H9 (cell line): ENCODE data around the gene CRYAB. TPM values are rescaled to one million over a fixed set of nuclear protein-coding genes. Genes with fewer than 3 reads are reported as not detected.
"Not testable (repeated sequence)": the region's sequence is repeated elsewhere in the genome, so short reads cannot be mapped to it uniquely, and the experiment has no call there.

ENCODE experiments used
- DNase-seq: peaks from one replicate; pipeline ENCODE4 v3.0.0-alpha.2; 2017
- H2AFZ ChIP-seq: one replicate; pipeline ENCODE4 v1.6.1; 2013; ENCODE audit warnings: mild to moderate bottlenecking, low read length, control low read depth, moderate library complexity
- H2AK5ac ChIP-seq: 2 replicates; pipeline ENCODE4 v1.6.1; 2013; ENCODE audit warnings: low read length, control low read depth, mixed read lengths; ENCODE audit not compliant: insufficient read length
- H2BK120ac ChIP-seq: one replicate; pipeline ENCODE4 v1.6.1; 2013; ENCODE audit warnings: low read depth, mild to moderate bottlenecking, low read length, control low read depth, inconsistent platforms; ENCODE audit not compliant: poor library complexity, severe bottlenecking
- H2BK12ac ChIP-seq: 2 replicates; pipeline ENCODE4 v1.6.1; 2013; ENCODE audit warnings: low read length, control low read depth, mixed read lengths, low read depth; ENCODE audit not compliant: insufficient read length
- H2BK15ac ChIP-seq: 2 replicates; pipeline ENCODE4 v1.6.1; 2013; ENCODE audit warnings: low read depth, low read length, control low read depth
- H2BK20ac ChIP-seq: one replicate; pipeline ENCODE4 v1.6.1; 2013; ENCODE audit warnings: low read depth, mild to moderate bottlenecking, low read length, control low read depth, inconsistent platforms; ENCODE audit not compliant: poor library complexity, severe bottlenecking
- H2BK5ac ChIP-seq: 2 replicates; pipeline ENCODE4 v1.6.1; 2013; ENCODE audit warnings: low read length, control low read depth, mixed read lengths; ENCODE audit not compliant: insufficient read length
- H3K14ac ChIP-seq: 2 replicates; pipeline ENCODE4 v1.6.1; 2013; ENCODE audit warnings: low read length, control low read depth; ENCODE audit not compliant: insufficient read depth
- H3K18ac ChIP-seq: 2 replicates; pipeline ENCODE4 v1.6.1; 2013; ENCODE audit warnings: low read depth, mild to moderate bottlenecking, mixed read lengths, low read length, control low read depth; ENCODE audit not compliant: insufficient read length
- H3K23ac ChIP-seq: 2 replicates; pipeline ENCODE4 v1.6.1; 2013; ENCODE audit warnings: low read length, control low read depth, mixed read lengths, low read depth; ENCODE audit not compliant: insufficient read length
- H3K23me2 ChIP-seq: 2 replicates; pipeline ENCODE4 v1.6.1; 2013; ENCODE audit warnings: low read depth, mild to moderate bottlenecking, mixed read lengths, low read length, control low read depth; ENCODE audit not compliant: insufficient read length, poor library complexity, severe bottlenecking
- H3K27ac ChIP-seq: 2 replicates; pipeline ENCODE4 v1.5.1; 2013; ENCODE audit warnings: low read length, control low read depth, mixed read lengths, low read depth; ENCODE audit not compliant: insufficient read length
- H3K27me3 ChIP-seq: 2 replicates; pipeline ENCODE4 v1.6.1; 2013; ENCODE audit warnings: low read length, control low read depth, inconsistent platforms; ENCODE audit not compliant: insufficient read depth
- H3K4ac ChIP-seq: 2 replicates; pipeline ENCODE4 v1.6.1; 2013; ENCODE audit warnings: low read depth, mild to moderate bottlenecking, control low read depth, inconsistent platforms, low read length, moderate library complexity
- H3K4me1 ChIP-seq: 2 replicates; pipeline ENCODE4 v1.6.1; 2013; ENCODE audit warnings: low read length, control low read depth, inconsistent platforms; ENCODE audit not compliant: insufficient read depth
- H3K4me2 ChIP-seq: 2 replicates; pipeline ENCODE4 v1.6.1; 2013; ENCODE audit warnings: low read length, control low read depth, mixed read lengths; ENCODE audit not compliant: insufficient read length, insufficient read depth
- H3K56ac ChIP-seq: 2 replicates; pipeline ENCODE4 v1.6.1; 2013; ENCODE audit warnings: low read depth, mild to moderate bottlenecking, mixed read lengths, low read length, control low read depth; ENCODE audit not compliant: insufficient read length
- H3K79me1 ChIP-seq: 2 replicates; pipeline ENCODE4 v1.6.1; 2013; ENCODE audit warnings: low read depth, mild to moderate bottlenecking, moderate library complexity, low read length, control low read depth, inconsistent platforms; ENCODE audit not compliant: insufficient read depth, poor library complexity, severe bottlenecking
- H3K79me2 ChIP-seq: 2 replicates; pipeline ENCODE4 v1.6.1; 2013; ENCODE audit warnings: low read length, control low read depth, inconsistent platforms; ENCODE audit not compliant: insufficient read depth
- H3K9ac ChIP-seq: 2 replicates; pipeline ENCODE4 v1.6.1; 2013; ENCODE audit warnings: low read length, control low read depth, mixed read lengths; ENCODE audit not compliant: insufficient read length; ENCODE audit errors: extremely low read depth
- H3K9me3 ChIP-seq: one replicate; pipeline ENCODE4 v1.6.1; 2013; ENCODE audit warnings: low read depth, low read length, inconsistent platforms; ENCODE audit not compliant: control insufficient read depth
- H3T11ph ChIP-seq: one replicate; pipeline ENCODE4 v1.6.1; 2013; ENCODE audit warnings: mild to moderate bottlenecking, low read length, control low read depth, inconsistent platforms
- H4K20me1 ChIP-seq: one replicate; pipeline ENCODE4 v1.6.1; 2013; ENCODE audit not compliant: control insufficient read depth, insufficient read length, insufficient read depth
- H4K5ac ChIP-seq: 2 replicates; pipeline ENCODE4 v1.6.1; 2013; ENCODE audit warnings: low read depth, mild to moderate bottlenecking, mixed read lengths, low read length, control low read depth; ENCODE audit not compliant: insufficient read length
- H4K8ac ChIP-seq: replicated peaks from 2 replicates; pipeline ENCODE4 v1.6.1; 2013; ENCODE audit warnings: low read length, control low read depth, mixed read lengths, low read depth; ENCODE audit not compliant: insufficient read length
- H4K91ac ChIP-seq: 2 replicates; pipeline ENCODE4 v1.6.1; 2013; ENCODE audit warnings: low read depth, mild to moderate bottlenecking, moderate library complexity, mixed read lengths, low read length, control low read depth; ENCODE audit not compliant: insufficient read length
- H3K27ac Mint-ChIP-seq, 3 experiments: 2 replicates in 2 of 3; 3 replicates in 1 of 3; pipeline ENCODE4 v1.8.0; 2020 to 2021; ENCODE audit warnings: mixed read lengths in 3 of 3, mild to moderate bottlenecking in 1 of 3, moderate library complexity in 1 of 3
- H3K27me3 Mint-ChIP-seq: 2 replicates; pipeline ENCODE4 v1.8.0; 2021; ENCODE audit warnings: low read depth, mild to moderate bottlenecking, moderate library complexity, mixed read lengths
- H3K36me3 Mint-ChIP-seq, 3 experiments: 2 replicates in 2 of 3; 3 replicates in 1 of 3; pipeline ENCODE4 v1.8.0; 2020 to 2021; ENCODE audit warnings: low read depth in 3 of 3, mixed read lengths in 3 of 3; ENCODE audit not compliant: insufficient read depth in 1 of 3
- H3K4me1 Mint-ChIP-seq, 2 experiments: 2 replicates each; pipeline ENCODE4 v1.8.0; 2020; ENCODE audit warnings: mixed read lengths in 2 of 2
- H3K4me3 Mint-ChIP-seq, 2 experiments: 2 replicates in 1 of 2; 3 replicates in 1 of 2; pipeline ENCODE4 v1.8.0; 2020 to 2021; ENCODE audit warnings: mild to moderate bottlenecking in 2 of 2, mixed read lengths in 2 of 2, moderate library complexity in 1 of 2
- H3K9me3 Mint-ChIP-seq, 2 experiments: 2 replicates in 1 of 2; 3 replicates in 1 of 2; pipeline ENCODE4 v1.8.0; 2020; ENCODE audit warnings: mild to moderate bottlenecking in 2 of 2, mixed read lengths in 2 of 2, moderate library complexity in 1 of 2
- WGBS: extraction: QIAGEN DNeasy Blood & Tissue Kit; methylation state at CpG from one replicate; pipeline ENCODE4 v1.1.7; 2013; ENCODE audit warnings: missing lambda C conversion rate, low lambda C conversion rate, mixed read lengths; ENCODE audit not compliant: insufficient read length; ENCODE audit errors: extremely low coverage; 5-methylcytosine and 5-hydroxymethylcytosine counted together
- total RNA-seq: library from RNA; stranded (reverse); gene quantifications from 2 replicates; pipeline ENCODE4 v1.2.1, GENCODE V29; 2021
- TF ChIP-seq, protein P1 (sequence below): fragments of 200-600 bp; sonication (generic); conservative IDR thresholded peaks from 3 replicates; pipeline ENCODE4 v1.8.0; 2021; ENCODE audit warnings: antibody characterized with exemption, mild to moderate bottlenecking

The CRYAB gene
- total RNA-seq, 1 experiment from 2014 or later = not detected

DNA sequence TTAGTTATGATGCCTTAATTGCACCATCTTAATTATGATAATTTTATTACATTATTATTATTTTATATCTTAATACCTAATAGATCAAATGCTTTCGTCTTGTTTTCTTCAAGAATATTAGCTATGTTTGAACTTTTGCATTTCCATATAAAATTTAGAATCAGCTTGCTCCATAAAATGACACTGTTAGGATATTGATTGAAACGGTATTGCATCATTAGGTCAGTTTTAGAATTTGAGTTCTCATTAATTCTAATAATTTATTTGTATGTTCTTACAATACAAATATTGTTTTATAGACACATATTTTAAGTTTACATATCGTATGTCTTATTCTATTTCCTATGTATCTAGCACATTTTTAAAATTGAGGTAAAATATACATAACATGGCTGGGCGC, 25.5 kb downstream of the CRYAB start:
- Mint-ChIP-seq H3K27ac (no peak overlapping the region), H3K4me3 (no peak overlapping the region), H3K36me3 (no peaks in the 10 kb centered on the region), H3K4me1 (no peaks in the 10 kb centered on the region), H3K27me3 (no peaks in the 10 kb centered on the region; the same call in none of the 2 replicates), H3K9me3 (no peaks in the 10 kb centered on the region)
- no peak overlapping the region for H4K5ac ChIP-seq
- H3K79me2 ChIP-seq = no peaks in the 10 kb centered on the region
- H2AK5ac ChIP-seq = no peak overlapping the region
- H3K27me3 ChIP-seq = no peaks in the 10 kb centered on the region
- no peak overlapping the region for H2BK12ac ChIP-seq
- no peak overlapping the region for H2AFZ ChIP-seq
- no peak overlapping the region for H2BK20ac ChIP-seq
- H3K23me2 ChIP-seq = no peaks in the 10 kb centered on the region
- H3K79me1 ChIP-seq = no peaks in the 10 kb centered on the region
- no peaks in the 10 kb centered on the region for H4K20me1 ChIP-seq
- no peak overlapping the region for H3K18ac ChIP-seq
- H3T11ph ChIP-seq = no peak overlapping the region
- no peak overlapping the region for H3K4me2 ChIP-seq
- H2BK5ac ChIP-seq = no peak overlapping the region
- no peak overlapping the region for H4K91ac ChIP-seq
- no peak overlapping the region for H4K8ac ChIP-seq
- H3K4ac ChIP-seq = no peak overlapping the region
- H3K14ac ChIP-seq = no peak overlapping the region
- no peak for DNase-seq
- H3K27ac ChIP-seq = no peak overlapping the region
- H3K9ac ChIP-seq = no peak overlapping the region
- TF ChIP-seq, protein P1, sequence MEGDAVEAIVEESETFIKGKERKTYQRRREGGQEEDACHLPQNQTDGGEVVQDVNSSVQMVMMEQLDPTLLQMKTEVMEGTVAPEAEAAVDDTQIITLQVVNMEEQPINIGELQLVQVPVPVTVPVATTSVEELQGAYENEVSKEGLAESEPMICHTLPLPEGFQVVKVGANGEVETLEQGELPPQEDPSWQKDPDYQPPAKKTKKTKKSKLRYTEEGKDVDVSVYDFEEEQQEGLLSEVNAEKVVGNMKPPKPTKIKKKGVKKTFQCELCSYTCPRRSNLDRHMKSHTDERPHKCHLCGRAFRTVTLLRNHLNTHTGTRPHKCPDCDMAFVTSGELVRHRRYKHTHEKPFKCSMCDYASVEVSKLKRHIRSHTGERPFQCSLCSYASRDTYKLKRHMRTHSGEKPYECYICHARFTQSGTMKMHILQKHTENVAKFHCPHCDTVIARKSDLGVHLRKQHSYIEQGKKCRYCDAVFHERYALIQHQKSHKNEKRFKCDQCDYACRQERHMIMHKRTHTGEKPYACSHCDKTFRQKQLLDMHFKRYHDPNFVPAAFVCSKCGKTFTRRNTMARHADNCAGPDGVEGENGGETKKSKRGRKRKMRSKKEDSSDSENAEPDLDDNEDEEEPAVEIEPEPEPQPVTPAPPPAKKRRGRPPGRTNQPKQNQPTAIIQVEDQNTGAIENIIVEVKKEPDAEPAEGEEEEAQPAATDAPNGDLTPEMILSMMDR = no peak
- H3K23ac ChIP-seq = no peak overlapping the region
- no peak overlapping the region for H2BK15ac ChIP-seq
- no CpG with 5 or more reads among the region's 4 CpGs for WGBS
- H3K9me3 ChIP-seq = no peaks in the 10 kb centered on the region
- no peaks in the 10 kb centered on the region for H3K4me1 ChIP-seq
- no peak overlapping the region for H2BK120ac ChIP-seq
- no peak overlapping the region for H3K56ac ChIP-seq

DNA sequence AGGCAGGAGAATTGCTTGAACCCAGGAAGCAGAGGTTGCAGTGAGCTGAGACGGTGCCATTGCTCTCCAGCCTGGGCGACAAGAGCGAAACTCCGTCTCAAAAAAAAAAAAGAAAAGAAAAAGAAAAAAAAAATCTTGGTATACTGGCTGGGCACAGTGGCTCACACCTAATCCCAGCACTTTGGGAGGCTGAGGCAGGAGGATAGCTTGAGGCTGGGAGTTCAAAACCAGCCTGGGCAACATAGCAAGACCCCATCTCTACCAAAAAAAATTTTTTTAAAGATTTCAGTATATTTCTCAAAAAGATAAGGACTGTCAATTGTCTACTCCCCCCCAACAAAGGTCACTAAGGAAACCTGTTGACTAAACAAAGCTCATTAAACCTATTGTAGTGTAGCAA, 26.5 kb downstream of the CRYAB start:
- H3K27me3 ChIP-seq, H3K23ac ChIP-seq, H2BK120ac ChIP-seq, H3K27ac Mint-ChIP-seq, H2AFZ ChIP-seq, H3K23me2 ChIP-seq, H2BK12ac ChIP-seq, H3K9me3 ChIP-seq, H3K4ac ChIP-seq, H2BK20ac ChIP-seq, H3K79me1 ChIP-seq, H3K14ac ChIP-seq, DNase-seq, H3K4me3 Mint-ChIP-seq, H2AK5ac ChIP-seq, H4K91ac ChIP-seq, H4K5ac ChIP-seq, H3K36me3 Mint-ChIP-seq, H3K27ac ChIP-seq, H3K4me1 ChIP-seq, H3T11ph ChIP-seq, H2BK15ac ChIP-seq, H3K4me1 Mint-ChIP-seq, H3K79me2 ChIP-seq, H3K18ac ChIP-seq, H3K56ac ChIP-seq, H4K20me1 ChIP-seq, H3K9ac ChIP-seq, H2BK5ac ChIP-seq, H4K8ac ChIP-seq, H3K9me3 Mint-ChIP-seq, H3K4me2 ChIP-seq, H3K27me3 Mint-ChIP-seq: not testable (repeated sequence)
- no CpG with 5 or more reads among the region's 4 CpGs for WGBS
